H1 (cell line): ENCODE measurements around the gene DLG4. TPM values are rescaled to one million over a fixed set of nuclear protein-coding genes. Genes with fewer than 3 reads are reported as not detected.

Source experiments
- CTCF ChIA-PET: fragments of 300-600 bp; sonication (Branson Sonifier 250); formaldehyde crosslinking; loops from one replicate; lab custom pipeline; 2021; ENCODE audit not compliant: partially characterized antibody; lab: Charles Lee
- POLR2A ChIA-PET: fragments of 300-600 bp; sonication (Branson Sonifier 250); formaldehyde crosslinking; loops from one replicate; lab custom pipeline; 2021; ENCODE audit warnings: inconsistent platforms; ENCODE audit not compliant: partially characterized antibody; lab: Charles Lee
- DNase-seq, 2 experiments: peaks; one replicate each; pipeline versions ENCODE4 v3.0.0 to v3.0.0-alpha.2; 2010 to 2022; ENCODE audit warnings: low spot score in 2 of 2, low read depth in 1 of 2, mixed read lengths in 1 of 2
- FAIRE-seq: peaks from 2 replicates; lab custom pipeline; 2011; peaks lifted over from hg19 to GRCh38; lab: Jason Lieb, UNC
- H2AFZ ChIP-seq: 2 replicates; pipeline ENCODE4 v1.8.1; 2012; ENCODE audit warnings: low read length, inconsistent platforms
- H2AK5ac ChIP-seq: 2 replicates; pipeline ENCODE4 v1.6.1; 2013; ENCODE audit warnings: low read depth, low read length
- H2BK120ac ChIP-seq: replicated peaks from 2 replicates; pipeline ENCODE3; 2013; ENCODE audit warnings: low read depth, low read length, inconsistent platforms
- H2BK12ac ChIP-seq: 2 replicates; pipeline ENCODE4 v1.6.1; 2013; ENCODE audit warnings: low read depth, low read length
- H2BK15ac ChIP-seq: 2 replicates; pipeline ENCODE4 v1.6.1; 2013; ENCODE audit warnings: low read length
- H2BK20ac ChIP-seq: 2 replicates; pipeline ENCODE4 v1.6.1; 2013; ENCODE audit warnings: low read length
- H2BK5ac ChIP-seq: 2 replicates; pipeline ENCODE4 v1.6.1; 2013; ENCODE audit warnings: low read depth, low read length
- H3K14ac ChIP-seq: 2 replicates; pipeline ENCODE4 v1.6.1; 2013; ENCODE audit warnings: inconsistent platforms; ENCODE audit not compliant: insufficient read length
- H3K18ac ChIP-seq: 2 replicates; pipeline ENCODE4 v1.6.1; 2013; ENCODE audit warnings: low read length; ENCODE audit errors: extremely low read depth
- H3K23ac ChIP-seq: 2 replicates; pipeline ENCODE4 v1.6.1; 2013; ENCODE audit warnings: inconsistent platforms; ENCODE audit not compliant: insufficient read length
- H3K23me2 ChIP-seq: 2 replicates; pipeline ENCODE4 v1.6.1; 2013; ENCODE audit warnings: low read depth, low read length
- H3K27ac ChIP-seq: 2 replicates; pipeline ENCODE4 v1.6.1; 2011; ENCODE audit warnings: low read depth, low read length, inconsistent platforms
- H3K27me3 ChIP-seq, 4 experiments: replicated peaks in 1 of 4; 1 replicate in 1 of 4; 2 replicates in 3 of 4; pipeline versions ENCODE4 v1.6.1 to v1.8.1; 2011 to 2013; ENCODE audit warnings: low read length in 3 of 4, mild to moderate bottlenecking in 3 of 4, inconsistent platforms in 2 of 4, mixed read lengths in 2 of 4, moderate library complexity in 1 of 4; ENCODE audit not compliant: control insufficient read depth in 3 of 4, insufficient read depth in 3 of 4; ENCODE audit errors: extremely low read depth in 1 of 4
- H3K36me3 ChIP-seq, 4 experiments: 2 replicates each; pipeline versions ENCODE4 v1.6.1 to v1.8.1; 2011 to 2013; ENCODE audit warnings: mild to moderate bottlenecking in 4 of 4, low read length in 3 of 4, moderate library complexity in 2 of 4, control low read depth in 1 of 4, inconsistent platforms in 1 of 4; ENCODE audit not compliant: insufficient read depth in 4 of 4, control insufficient read depth in 2 of 4
- H3K4ac ChIP-seq: replicated peaks from 2 replicates; pipeline ENCODE3; 2013; ENCODE audit warnings: low read length, low read depth, mixed read lengths, inconsistent platforms; ENCODE audit not compliant: insufficient read length
- H3K4me1 ChIP-seq, 4 experiments: replicated peaks in 1 of 4; 1 replicate in 1 of 4; 2 replicates in 3 of 4; pipeline versions ENCODE4 v1.6.1 to v1.8.1; 2011 to 2013; ENCODE audit warnings: low read length in 3 of 4, inconsistent platforms in 2 of 4, mixed read lengths in 1 of 4; ENCODE audit not compliant: insufficient read depth in 4 of 4, control insufficient read depth in 3 of 4
- H3K4me2 ChIP-seq, 2 experiments: 2 replicates each; pipeline versions ENCODE4 v1.6.1 to v1.8.1; 2011 to 2013; ENCODE audit warnings: low read depth in 2 of 2, low read length in 2 of 2, control low read depth in 1 of 2, inconsistent platforms in 1 of 2, mild to moderate bottlenecking in 1 of 2; ENCODE audit not compliant: insufficient read depth in 1 of 2
- H3K4me3 ChIP-seq, 4 experiments: fragments of 200-600, 300-600 bp in 1 of 4; sonication (generic), shearing (Covaris generic), sonication (Bioruptor Twin) in 1 of 4; 2 replicates each; pipeline versions ENCODE4 v1.5.1 to v1.8.1; 2011 to 2016; ENCODE audit warnings: low read length in 4 of 4, low read depth in 3 of 4, control low read depth in 2 of 4, inconsistent platforms in 2 of 4, mild to moderate bottlenecking in 2 of 4, mixed read lengths in 1 of 4, moderate library complexity in 1 of 4; ENCODE audit not compliant: insufficient read depth in 2 of 4; ENCODE audit errors: extremely low read depth in 1 of 4
- H3K56ac ChIP-seq: replicated peaks from 2 replicates; pipeline ENCODE3; 2013; ENCODE audit warnings: low read depth, mild to moderate bottlenecking, mixed read lengths, low read length, inconsistent platforms; ENCODE audit not compliant: insufficient read length
- H3K79me1 ChIP-seq: 2 replicates; pipeline ENCODE4 v1.6.1; 2013; ENCODE audit warnings: low read depth, low read length, control low read depth
- H3K79me2 ChIP-seq, 2 experiments: 2 replicates each; pipeline versions ENCODE4 v1.6.1 to v1.8.1; 2012 to 2013; ENCODE audit warnings: low read length in 2 of 2, mild to moderate bottlenecking in 2 of 2, inconsistent platforms in 1 of 2; ENCODE audit not compliant: insufficient read depth in 2 of 2, control insufficient read depth in 1 of 2
- H3K9ac ChIP-seq, 4 experiments: replicated peaks in 1 of 4; 1 replicate in 1 of 4; 2 replicates in 3 of 4; pipeline versions ENCODE4 v1.6.1 to v1.8.1; 2011 to 2013; ENCODE audit warnings: low read depth in 3 of 4, low read length in 3 of 4, control low read depth in 2 of 4, mild to moderate bottlenecking in 2 of 4, moderate library complexity in 2 of 4, inconsistent platforms in 1 of 4; ENCODE audit errors: extremely low read depth in 1 of 4
- H3K9me3 ChIP-seq, 2 experiments: 2 replicates each; pipeline versions ENCODE4 v1.6.1 to v1.8.1; 2012 to 2013; ENCODE audit warnings: mild to moderate bottlenecking in 2 of 2, moderate library complexity in 2 of 2, control low read depth in 1 of 2, inconsistent platforms in 1 of 2, low read depth in 1 of 2, low read length in 1 of 2, mixed read lengths in 1 of 2; ENCODE audit not compliant: insufficient read depth in 2 of 2
- H4K20me1 ChIP-seq, 2 experiments: replicated peaks in 1 of 2; 2 replicates each; pipeline versions ENCODE3 to v1.8.1; 2011 to 2013; ENCODE audit warnings: inconsistent platforms in 2 of 2, low read length in 2 of 2, mild to moderate bottlenecking in 1 of 2; ENCODE audit not compliant: insufficient read depth in 2 of 2, control insufficient read depth in 1 of 2
- H4K5ac ChIP-seq: 2 replicates; pipeline ENCODE4 v1.6.1; 2013; ENCODE audit warnings: low read length, low read depth, mixed read lengths, inconsistent platforms; ENCODE audit not compliant: insufficient read length
- H4K8ac ChIP-seq: 2 replicates; pipeline ENCODE4 v1.8.0; 2013; ENCODE audit warnings: mild to moderate bottlenecking, moderate library complexity, low read length, inconsistent platforms; ENCODE audit not compliant: insufficient read depth; ENCODE audit errors: extremely low read depth
- H4K91ac ChIP-seq: replicated peaks from 2 replicates; pipeline ENCODE3; 2013; ENCODE audit warnings: low read length, mixed read lengths, inconsistent platforms; ENCODE audit not compliant: insufficient read length
- EZH2 ChIP-seq: fragments of 200-600 bp; sonication (generic); IDR thresholded peaks from 2 replicates; pipeline ENCODE4 v1.7.1; 2012; ENCODE audit warnings: low read depth, mild to moderate bottlenecking, moderate library complexity, low read length, inconsistent platforms; ENCODE audit not compliant: severe bottlenecking
- JUND ChIP-seq: IDR thresholded peaks from 2 replicates; pipeline ENCODE4 v1.6.1; 2011; ENCODE audit warnings: mild to moderate bottlenecking, improper control_type of control experiment, low read length
- RXRA ChIP-seq: IDR thresholded peaks from 2 replicates; pipeline ENCODE4 v1.6.1; 2011; ENCODE audit warnings: low read depth, mild to moderate bottlenecking, low read length, moderate library complexity; ENCODE audit not compliant: insufficient read depth
- SUZ12 ChIP-seq: fragments of 200-600 bp; sonication (generic); IDR thresholded peaks from 2 replicates; pipeline ENCODE4 v1.6.1; 2012; ENCODE audit warnings: mild to moderate bottlenecking, inconsistent platforms, low read length, moderate library complexity, mixed read lengths
- WGBS, 2 experiments: shearing (Covaris generic) in 1 of 2; methylation state at CpG; one replicate each; pipeline versions ENCODE4 v1.1.6 to v1.1.7; 2013 to 2015; ENCODE audit warnings: low lambda C conversion rate in 2 of 2, mixed read lengths in 2 of 2, inconsistent platforms in 1 of 2, low coverage in 1 of 2, missing lambda C conversion rate in 1 of 2; ENCODE audit not compliant: insufficient replicate concordance in 2 of 2, insufficient coverage in 1 of 2, insufficient read length in 1 of 2; ENCODE audit errors: extremely low coverage in 1 of 2, missing lambda C conversion rate in 1 of 2; 5-methylcytosine and 5-hydroxymethylcytosine counted together
- polyA plus RNA-seq, 7 experiments: library from polyadenylated mRNA; depleted of rRNA in 3 of 7; stranded (reverse) in 5 of 7; unstranded in 2 of 7; fragments of >200 nt in 5 of 7; fragments of 200-250 nt in 2 of 7; gene quantifications; 1 replicate in 5 of 7; 2 replicates in 1 of 7; 4 replicates in 1 of 7; pipeline versions ENCODE4 v1.2.1 to v1.2.3, GENCODE V29; 2011 to 2013; ENCODE audit warnings: missing spikeins in 2 of 7, mixed read lengths in 2 of 7
- total RNA-seq: library from RNA; stranded (reverse); fragmentation: NEBNext Ultra II Directional; extraction: Animal tissue kit (Norgen Biotek cat#: 25700); gene quantifications from 2 replicates; pipeline ENCODE4 v1.2.1, GENCODE V29; 2021

DLG4 gene
- total and polyA plus RNA-seq, 2 of the 8 experiments (the other 6 are each of a cell fraction or from before 2014, with no cell fraction given) = 18.9 to 45.9 TPM

- no peak overlapping the region for H3K4me2 ChIP-seq
- H2BK120ac ChIP-seq = no peak overlapping the region
- no peaks in the 10 kb centered on the region for H3K9me3 ChIP-seq
- peaks cover 4 to 11% of the 10 kb centered on the region in 2 experiments for H4K20me1 ChIP-seq
- no peak overlapping the region for H2AK5ac ChIP-seq
- H3K9ac ChIP-seq = no peak overlapping the region
- H2BK12ac ChIP-seq = no peak overlapping the region
- no peak overlapping the region for H4K8ac ChIP-seq
- WGBS, 2 experiments = 95% methylated on average over 22 of the region's 22 CpGs; no CpG with 5 or more reads in 1 of the 2 experiments
- no peak overlapping the region for H2BK15ac ChIP-seq
- DNase-seq (no peak), FAIRE-seq (no peak)
- no peak overlapping the region for H2BK5ac ChIP-seq
- no peak overlapping the region for H2AFZ ChIP-seq
- no peak overlapping the region for H3K23ac ChIP-seq
- no peak overlapping the region for H3K56ac ChIP-seq
- peaks cover 14 to 43% (median 32%) of the 10 kb centered on the region in 4 experiments; a peak in 7 of 8 replicates for H3K36me3 ChIP-seq
- H3K14ac ChIP-seq = no peak overlapping the region
- H3K79me1 ChIP-seq = no peaks in the 10 kb centered on the region
- no peak overlapping the region for H2BK20ac ChIP-seq
- H3K18ac ChIP-seq = no peak overlapping the region
- H3K4me1 ChIP-seq = no peaks in the 10 kb centered on the region
- H3K4ac ChIP-seq = no peak overlapping the region
- ChIA-PET CTCF (interaction anchor here (0.5 to 1.8 kb wide), 6 partner anchors 12 to 151 kb away, joined by 3 to 7 read pairs (median 5); no protein-coding TSS in a partner anchor), POLR2A (interaction anchor here (0.8 to 1.4 kb wide), 5 partner anchors 9 to 59 kb away, joined by 3 to 4 read pairs (median 3); no protein-coding TSS in a partner anchor)
- TF ChIP-seq JUND (no peak), EZH2 (no peak), RXRA (no peak), SUZ12 (no peak)
- no peak overlapping the region for H4K91ac ChIP-seq
- H3K27ac ChIP-seq = no peak overlapping the region
- no peaks in the 10 kb centered on the region for H3K79me2 ChIP-seq
- H4K5ac ChIP-seq = no peak overlapping the region
- no peak overlapping the region for H3K4me3 ChIP-seq
- H3K23me2 ChIP-seq = no peaks in the 10 kb centered on the region
- no peaks in the 10 kb centered on the region for H3K27me3 ChIP-seq
Observed at GRCh38 chr17:7196651-7197401, 22.8 kb downstream of the DLG4 start.
